ENCODE data around the gene CALHM5. TPM values are rescaled to one million over a fixed set of nuclear protein-coding genes. Genes with fewer than 3 reads are reported as not detected.

CALHM5 gene
- total RNA-seq, 1 experiment from 2014 or later = not detected

GRCh38 chr6:116468293-116468692, 43.1 kb upstream of the CALHM5 start:
- CTCF ChIA-PET = no interaction called here
- Histone ChIP-seq H2AFZ (no peak overlapping the region), H3K79me2 (ENCODE audit: low read depth) (no peaks in the 10 kb centered on the region), H3K4me3 (no peak overlapping the region), H3K27ac (no peak overlapping the region), H3K27me3 (ENCODE audit: insufficient read depth, low read depth) (peaks cover 8% of the 10 kb centered on the region; the same call in 1 of the 2 replicates), H3F3A (ENCODE audit: insufficient read depth, low read depth) (no peaks in the 10 kb centered on the region), H3K4me1 (replicated peaks; ENCODE audit: insufficient read depth) (no peaks in the 10 kb centered on the region), H4K20me1 (ENCODE audit: insufficient read depth) (no peaks in the 10 kb centered on the region), H3K4me2 (no peak overlapping the region), H3K36me3 (ENCODE audit: low read depth) (no peaks in the 10 kb centered on the region), H3K9me3 (ENCODE audit: insufficient read depth, low read depth) (no peaks in the 10 kb centered on the region), H3K9me2 (ENCODE audit: insufficient read depth) (no peaks in the 10 kb centered on the region)
- no peak for DNase-seq
- no TSS peak for BruUV-seq (replicated peaks)
- POLR2A ChIA-PET (ENCODE audit: unreplicated experiment) = no interaction called here
- intact Hi-C loops (cut with micrococcal nuclease; ENCODE audit: unreplicated experiment) = no loop called here
- TF ChIP-seq, protein P1, sequence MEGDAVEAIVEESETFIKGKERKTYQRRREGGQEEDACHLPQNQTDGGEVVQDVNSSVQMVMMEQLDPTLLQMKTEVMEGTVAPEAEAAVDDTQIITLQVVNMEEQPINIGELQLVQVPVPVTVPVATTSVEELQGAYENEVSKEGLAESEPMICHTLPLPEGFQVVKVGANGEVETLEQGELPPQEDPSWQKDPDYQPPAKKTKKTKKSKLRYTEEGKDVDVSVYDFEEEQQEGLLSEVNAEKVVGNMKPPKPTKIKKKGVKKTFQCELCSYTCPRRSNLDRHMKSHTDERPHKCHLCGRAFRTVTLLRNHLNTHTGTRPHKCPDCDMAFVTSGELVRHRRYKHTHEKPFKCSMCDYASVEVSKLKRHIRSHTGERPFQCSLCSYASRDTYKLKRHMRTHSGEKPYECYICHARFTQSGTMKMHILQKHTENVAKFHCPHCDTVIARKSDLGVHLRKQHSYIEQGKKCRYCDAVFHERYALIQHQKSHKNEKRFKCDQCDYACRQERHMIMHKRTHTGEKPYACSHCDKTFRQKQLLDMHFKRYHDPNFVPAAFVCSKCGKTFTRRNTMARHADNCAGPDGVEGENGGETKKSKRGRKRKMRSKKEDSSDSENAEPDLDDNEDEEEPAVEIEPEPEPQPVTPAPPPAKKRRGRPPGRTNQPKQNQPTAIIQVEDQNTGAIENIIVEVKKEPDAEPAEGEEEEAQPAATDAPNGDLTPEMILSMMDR (conservative IDR thresholded peaks at IDR 0.05) = no peak
- no peak for TF ChIP-seq EZH2 (IDR thresholded peaks at IDR 0.05; ENCODE audit: low read depth)

- no TSS peak for BruUV-seq (replicated peaks)
- CTCF ChIA-PET = no interaction called here
Measured at GRCh38 chr6:116471531-116471930, 39.9 kb upstream of the CALHM5 start.

GRCh38 chr6:116472706-116473105, 38.7 kb upstream of the CALHM5 start:
- H3K9me2 ChIP-seq (ENCODE audit: insufficient read depth) = no peaks in the 10 kb centered on the region
- ChIA-PET POLR2A (ENCODE audit: unreplicated experiment) (no interaction called here), CTCF (no interaction called here)
- no peaks in the 10 kb centered on the region for H3K4me1 ChIP-seq (replicated peaks; ENCODE audit: insufficient read depth)
- H3K79me2 ChIP-seq (ENCODE audit: low read depth) = no peaks in the 10 kb centered on the region
- H3K4me3 ChIP-seq = no peak overlapping the region
- no peak for TF ChIP-seq EZH2 (IDR thresholded peaks at IDR 0.05; ENCODE audit: low read depth)
- TF ChIP-seq, protein P1 (conservative IDR thresholded peaks at IDR 0.05) = no peak
- H2AFZ ChIP-seq = no peak overlapping the region
- no peaks in the 10 kb centered on the region for H3K9me3 ChIP-seq (ENCODE audit: insufficient read depth, low read depth)
- H3K27me3 ChIP-seq (ENCODE audit: insufficient read depth, low read depth) = no peaks in the 10 kb centered on the region
- no TSS peak for BruUV-seq (replicated peaks)
- intact Hi-C loops (cut with micrococcal nuclease; ENCODE audit: unreplicated experiment) = no loop called here
- no peaks in the 10 kb centered on the region for H3K36me3 ChIP-seq (ENCODE audit: low read depth)
- no peak overlapping the region for H3K27ac ChIP-seq
- H4K20me1 ChIP-seq (ENCODE audit: insufficient read depth) = no peaks in the 10 kb centered on the region
- no peak overlapping the region for H3K4me2 ChIP-seq
- DNase-seq = no peak
- no peaks in the 10 kb centered on the region for H3F3A ChIP-seq (ENCODE audit: insufficient read depth, low read depth)

More at GRCh38 chr6:116471531-116471930, 39.9 kb upstream of the CALHM5 start:
- Histone ChIP-seq H3K27ac (no peak overlapping the region), H3K4me1 (replicated peaks; ENCODE audit: insufficient read depth) (no peaks in the 10 kb centered on the region), H3K79me2 (ENCODE audit: low read depth) (no peaks in the 10 kb centered on the region), H2AFZ (no peak overlapping the region; the same call in 1 of the 2 replicates), H3K4me3 (no peak overlapping the region), H3K36me3 (ENCODE audit: low read depth) (no peaks in the 10 kb centered on the region), H3K27me3 (ENCODE audit: insufficient read depth, low read depth) (no peaks in the 10 kb centered on the region), H3K9me2 (ENCODE audit: insufficient read depth) (no peaks in the 10 kb centered on the region), H3K4me2 (no peak overlapping the region), H3F3A (ENCODE audit: insufficient read depth, low read depth) (no peaks in the 10 kb centered on the region), H3K9me3 (ENCODE audit: insufficient read depth, low read depth) (no peaks in the 10 kb centered on the region), H4K20me1 (ENCODE audit: insufficient read depth) (no peaks in the 10 kb centered on the region)
- POLR2A ChIA-PET (ENCODE audit: unreplicated experiment) = no interaction called here
- no peak for TF ChIP-seq EZH2 (IDR thresholded peaks at IDR 0.05; ENCODE audit: low read depth)
- TF ChIP-seq, protein P1 (conservative IDR thresholded peaks at IDR 0.05) = no peak
- DNase-seq = no peak
- intact Hi-C loops (cut with micrococcal nuclease; ENCODE audit: unreplicated experiment) = no loop called here

Data from PC-9 (cell line).